ENCODE data around the gene NFIB.

The NFIB gene

GRCh38 chr9:14058325-14058688 is 255.6 kb downstream of the NFIB start:
- DNase-seq, result no peak

DNA sequence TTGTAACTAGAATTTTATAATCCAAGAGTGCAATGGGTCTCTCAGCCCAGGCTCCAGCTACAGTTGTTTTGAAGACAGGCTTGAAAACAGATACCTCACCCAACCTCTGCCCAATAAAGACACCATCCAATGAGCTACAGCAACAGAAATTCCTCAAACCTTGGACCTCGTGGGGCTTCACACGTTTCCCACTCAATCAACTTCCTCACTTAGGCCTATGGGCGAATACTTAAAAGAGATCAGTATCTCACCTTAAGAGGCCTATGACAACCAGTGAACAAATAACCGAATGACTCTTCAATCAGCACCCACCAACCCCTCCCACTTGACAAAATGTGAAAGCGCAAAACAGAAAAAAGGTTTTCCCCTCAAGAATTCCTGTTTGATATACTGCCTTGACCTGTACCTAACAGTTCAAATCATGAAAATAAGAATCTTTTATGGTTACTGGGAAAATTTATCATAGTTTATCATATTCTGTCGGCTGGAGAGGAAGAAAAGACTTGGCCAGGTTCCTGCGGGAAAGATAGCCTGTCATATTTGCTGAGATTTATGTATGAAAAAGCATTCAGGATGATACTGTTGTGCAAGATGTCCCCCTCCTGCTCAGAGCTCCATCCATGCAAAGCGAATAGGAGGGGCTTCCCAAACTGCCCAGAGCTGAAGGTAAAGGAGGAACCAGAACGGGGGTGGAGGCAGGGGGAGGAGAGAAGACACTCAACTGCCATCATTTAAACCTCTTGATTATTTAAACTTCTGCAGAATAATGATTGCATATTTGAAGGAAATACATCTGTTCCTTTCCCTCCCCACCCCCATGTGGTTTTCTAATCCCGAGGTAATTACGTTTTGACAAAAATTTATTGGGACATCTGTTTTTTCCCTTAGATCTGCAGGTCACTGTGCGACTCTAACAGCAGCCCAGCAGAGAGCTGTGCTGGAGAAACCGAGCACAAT is 256.3 kb downstream of the NFIB start:
- no peak for DNase-seq

DNA sequence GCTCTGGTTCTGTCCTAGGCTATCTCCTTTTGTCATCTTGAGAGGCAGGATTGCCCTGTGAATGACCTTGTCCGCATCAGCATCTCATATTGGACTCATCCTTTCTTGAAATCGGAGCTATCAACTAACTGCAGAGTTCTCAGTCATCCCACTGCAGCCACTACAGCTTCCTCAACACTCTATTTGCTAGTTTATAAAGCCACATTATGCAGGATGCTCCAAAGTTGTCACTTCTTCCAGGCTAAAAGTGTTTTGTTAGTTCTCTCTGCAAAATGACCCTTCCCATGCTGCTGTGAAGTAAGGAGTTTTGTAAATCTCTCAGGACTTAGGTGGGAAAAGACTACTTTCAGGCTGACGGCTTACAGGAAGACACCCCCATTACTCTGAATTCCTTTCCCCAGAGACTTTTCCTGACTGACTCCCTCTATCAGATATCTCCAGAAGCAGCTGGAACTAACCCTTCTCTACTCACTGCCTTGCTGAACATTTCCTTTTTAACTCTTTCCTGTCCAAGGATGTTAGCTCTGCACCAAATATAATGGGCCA is 257.6 kb downstream of the NFIB start:
- DNase-seq, result no peak

GRCh38 chr9:14054096-14054495 is 259.8 kb downstream of the NFIB start:
- no peak for DNase-seq

GRCh38 chr9:14052359-14052758 is 261.6 kb downstream of the NFIB start:
- DNase-seq, result no peak

- DNase-seq, result no peak
These were observed 262.5 kb downstream of the NFIB start for GRCh38 chr9:14051419-14051818.

- DNase-seq, result no peak
These were observed 270.5 kb downstream of the NFIB start for GRCh38 chr9:14043483-14043882.

GRCh38 chr9:14037331-14037730 is 276.6 kb downstream of the NFIB start:
- DNase-seq, result no peak

GRCh38 chr9:14033067-14033466 is 280.9 kb downstream of the NFIB start:
- no peak for DNase-seq

Data from activated CD4-positive, alpha-beta T cell treated with anti-CD3 and anti-CD28 coated beads for 48 hours (primary cell).